ENCODE data around the gene NREP.
A peak's percentile ranks its signal among the peaks of the same experiment; 100 is the strongest.

Gene NREP, protein sequence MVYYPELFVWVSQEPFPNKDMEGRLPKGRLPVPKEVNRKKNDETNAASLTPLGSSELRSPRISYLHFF

DNA sequence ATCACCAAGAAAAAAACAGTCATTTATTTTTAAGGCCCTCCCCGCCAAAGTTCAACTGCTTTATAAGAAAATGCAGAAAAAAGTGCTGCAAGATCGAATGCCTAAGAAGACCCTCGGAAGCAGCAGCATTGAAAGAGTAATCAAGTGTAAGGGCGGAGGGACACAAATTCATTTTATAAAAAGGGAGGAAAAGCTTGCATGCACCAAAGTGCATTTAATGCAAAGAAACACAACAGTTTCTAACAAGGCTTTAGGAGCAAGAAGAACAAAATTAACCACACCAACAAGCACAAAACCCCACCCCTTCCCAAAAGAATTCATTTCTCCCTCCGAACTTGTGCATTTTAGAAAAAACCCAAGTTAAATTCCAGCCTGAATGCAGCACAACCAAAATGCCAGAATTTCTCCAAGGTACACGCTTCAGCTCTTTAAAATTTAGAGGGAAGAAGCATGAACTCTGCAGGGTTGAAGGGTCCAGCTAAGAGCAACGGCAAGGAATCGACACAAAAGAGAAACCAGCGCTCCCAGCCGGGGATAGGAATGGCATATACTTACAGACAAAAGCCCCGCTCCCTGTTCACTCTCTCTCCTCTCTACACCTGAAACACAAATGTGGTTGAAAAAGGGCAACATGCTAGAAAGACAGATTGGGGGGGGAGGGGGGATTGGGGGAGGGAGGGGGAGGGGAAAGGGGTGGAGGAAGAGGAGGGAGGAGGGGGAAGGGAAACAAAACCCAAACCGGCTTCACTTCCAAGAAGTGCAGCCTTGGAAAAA is at the start of gene NREP:
Gene NREP (minus strand): TSS at position 614 of the 774 bp plus-strand sequence. CDS start 1,422 bp downstream, outside the sequence.
- H3K4me3 ChIP-seq (ENCODE audit: control insufficient read depth, low read depth, low read length), result peak within 1 kb of the TSS; percentile 96
- no peak for DNase-seq (ENCODE audit: low read depth)
- TF ChIP-seq, protein P1, sequence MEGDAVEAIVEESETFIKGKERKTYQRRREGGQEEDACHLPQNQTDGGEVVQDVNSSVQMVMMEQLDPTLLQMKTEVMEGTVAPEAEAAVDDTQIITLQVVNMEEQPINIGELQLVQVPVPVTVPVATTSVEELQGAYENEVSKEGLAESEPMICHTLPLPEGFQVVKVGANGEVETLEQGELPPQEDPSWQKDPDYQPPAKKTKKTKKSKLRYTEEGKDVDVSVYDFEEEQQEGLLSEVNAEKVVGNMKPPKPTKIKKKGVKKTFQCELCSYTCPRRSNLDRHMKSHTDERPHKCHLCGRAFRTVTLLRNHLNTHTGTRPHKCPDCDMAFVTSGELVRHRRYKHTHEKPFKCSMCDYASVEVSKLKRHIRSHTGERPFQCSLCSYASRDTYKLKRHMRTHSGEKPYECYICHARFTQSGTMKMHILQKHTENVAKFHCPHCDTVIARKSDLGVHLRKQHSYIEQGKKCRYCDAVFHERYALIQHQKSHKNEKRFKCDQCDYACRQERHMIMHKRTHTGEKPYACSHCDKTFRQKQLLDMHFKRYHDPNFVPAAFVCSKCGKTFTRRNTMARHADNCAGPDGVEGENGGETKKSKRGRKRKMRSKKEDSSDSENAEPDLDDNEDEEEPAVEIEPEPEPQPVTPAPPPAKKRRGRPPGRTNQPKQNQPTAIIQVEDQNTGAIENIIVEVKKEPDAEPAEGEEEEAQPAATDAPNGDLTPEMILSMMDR (conservative IDR thresholded peaks at IDR 0.05; ENCODE audit: control insufficient read depth, insufficient read depth, low read depth, low read length), result no peak

DNA sequence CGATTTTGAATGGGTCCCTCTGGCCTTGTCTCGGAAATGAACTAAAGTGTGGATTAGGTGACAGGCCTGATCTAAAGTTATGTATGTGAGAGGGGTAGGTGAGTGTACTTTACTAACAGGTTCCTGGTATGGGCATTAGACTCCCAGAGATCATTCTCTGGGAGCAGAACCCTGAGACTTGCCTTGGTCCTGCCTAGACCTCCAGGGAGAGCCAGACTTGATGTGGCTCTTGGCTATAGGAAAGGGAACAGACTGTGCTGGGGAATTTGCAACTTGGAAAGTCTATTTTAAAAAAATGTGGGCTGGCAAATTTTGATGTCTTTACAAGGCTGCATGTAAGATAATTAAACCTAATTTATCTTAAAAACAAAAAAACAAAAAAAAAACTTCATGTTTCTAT is 49.8 kb upstream of the NREP start:
- DNase-seq (ENCODE audit: low read depth), result no peak
- H3K4me3 ChIP-seq (ENCODE audit: control insufficient read depth, low read depth, low read length), result no peak overlapping the region
- TF ChIP-seq, protein P1 (conservative IDR thresholded peaks at IDR 0.05; ENCODE audit: control insufficient read depth, insufficient read depth, low read depth, low read length), result no peak

DNA sequence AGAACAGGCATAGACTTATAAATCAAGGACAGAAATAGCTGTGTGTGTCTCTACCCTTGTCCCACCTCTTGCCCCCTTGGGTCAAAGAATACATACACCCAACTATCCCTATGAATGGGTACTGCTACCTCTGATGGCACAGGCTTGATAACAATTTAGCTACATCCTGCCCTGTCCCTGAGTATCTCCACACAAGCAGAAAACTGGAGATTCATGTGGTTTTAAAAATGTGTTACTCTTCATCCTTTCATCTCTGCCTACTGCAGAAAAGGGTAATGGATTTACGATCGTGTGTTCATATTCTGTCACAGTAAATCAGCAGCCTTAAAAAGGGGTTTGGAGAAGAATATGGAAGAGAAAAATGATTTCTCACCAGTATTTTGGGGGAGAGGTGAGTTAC is 49.2 kb upstream of the NREP start:
- TF ChIP-seq, protein P1 (conservative IDR thresholded peaks at IDR 0.05; ENCODE audit: control insufficient read depth, insufficient read depth, low read depth, low read length), result no peak
- no peak overlapping the region for H3K4me3 ChIP-seq (ENCODE audit: control insufficient read depth, low read depth, low read length)
- DNase-seq (ENCODE audit: low read depth), result no peak

DNA sequence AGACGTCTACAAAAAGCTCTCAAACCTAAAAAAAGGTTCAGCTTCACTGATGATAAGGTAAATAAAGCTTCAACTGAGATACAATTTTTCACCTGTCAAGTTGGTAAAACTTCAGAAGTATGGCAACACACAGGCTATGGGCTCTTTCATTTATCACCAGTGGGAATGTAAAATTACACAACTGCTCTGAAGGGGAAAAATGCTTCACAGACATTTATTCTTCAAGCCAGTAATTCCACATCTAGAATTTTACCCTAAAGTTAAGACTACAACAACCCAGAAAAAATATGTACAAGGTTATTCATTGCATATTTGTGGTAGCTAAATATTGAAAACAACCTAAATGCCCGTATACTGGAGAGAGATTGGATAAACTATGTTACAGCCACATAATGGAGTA is 48.1 kb upstream of the NREP start:
- TF ChIP-seq, protein P1 (conservative IDR thresholded peaks at IDR 0.05; ENCODE audit: control insufficient read depth, insufficient read depth, low read depth, low read length), result no peak
- H3K4me3 ChIP-seq (ENCODE audit: control insufficient read depth, low read depth, low read length), result no peak overlapping the region
- no peak for DNase-seq (ENCODE audit: low read depth)

DNA sequence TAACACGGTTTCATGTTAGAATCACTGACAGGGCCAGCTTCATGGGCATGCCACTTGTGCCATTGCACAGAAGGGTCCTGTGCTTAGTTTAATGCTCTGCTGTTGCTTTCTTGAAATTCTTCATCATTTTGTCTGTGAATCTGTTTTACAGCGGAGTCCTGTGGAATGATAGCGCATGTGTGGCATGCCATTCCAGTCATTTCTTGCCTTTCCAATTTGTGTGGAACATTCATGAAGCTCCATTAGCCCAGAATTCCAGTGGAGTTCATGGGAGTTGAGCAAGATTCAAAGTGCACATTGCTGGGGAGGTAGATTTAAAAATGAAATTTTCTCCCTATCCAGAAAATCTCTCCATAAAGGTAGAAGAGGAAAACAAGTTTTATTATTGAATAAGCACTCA is 43.4 kb upstream of the NREP start:
- DNase-seq (ENCODE audit: low read depth), result no peak
- TF ChIP-seq, protein P1 (conservative IDR thresholded peaks at IDR 0.05; ENCODE audit: control insufficient read depth, insufficient read depth, low read depth, low read length), result no peak
- H3K4me3 ChIP-seq (ENCODE audit: control insufficient read depth, low read depth, low read length), result no peak overlapping the region

DNA sequence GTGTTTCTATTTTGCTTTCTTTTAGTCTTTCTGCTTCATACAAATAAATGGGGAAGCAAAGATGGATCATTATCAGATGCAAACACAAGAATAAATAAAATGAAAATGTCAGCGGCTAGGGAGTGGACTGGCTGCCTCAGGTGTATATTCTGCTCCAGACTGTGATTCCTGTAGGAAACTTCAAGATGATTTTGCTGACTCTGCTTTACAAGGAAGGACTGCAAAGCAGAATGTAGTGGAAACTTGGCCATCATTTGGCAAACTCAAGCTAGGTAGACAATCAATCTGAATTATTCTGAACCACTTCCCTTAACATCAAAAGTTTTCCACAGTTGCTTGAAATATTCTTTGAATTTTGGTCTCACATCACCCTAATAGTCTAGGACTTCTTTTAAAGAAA is 38.1 kb upstream of the NREP start:
- TF ChIP-seq, protein P1 (conservative IDR thresholded peaks at IDR 0.05; ENCODE audit: control insufficient read depth, insufficient read depth, low read depth, low read length), result no peak
- no peak for DNase-seq (ENCODE audit: low read depth)
- H3K4me3 ChIP-seq (ENCODE audit: control insufficient read depth, low read depth, low read length), result no peak overlapping the region
